Breast epithelium (tissue), 4 donors: Measurements from ENCODE around the gene CLEC19A. TPM values are rescaled to one million over a fixed set of nuclear protein-coding genes. Genes with fewer than 3 reads are reported as not detected.
"Not testable (repeated sequence)": the region's sequence is repeated elsewhere in the genome, so short reads cannot be mapped to it uniquely, and the experiment has no call there.

Experiments used
- DNase-seq, 2 donors: peaks; one replicate each; pipeline ENCODE4 v3.0.0-alpha.2; 2019; ENCODE audit warnings: low spot score in 2 of 2
- H3K27ac ChIP-seq, 2 donors: fragments of 200-600 bp; sonication (generic) in 1 of 2; one replicate each; pipeline ENCODE4 v1.5.1; 2016 to 2019; ENCODE audit warnings: mild to moderate bottlenecking in 1 of 2
- H3K27me3 ChIP-seq, 2 donors: fragments of 200-600 bp; sonication (generic) in 1 of 2; one replicate each; pipeline versions ENCODE4 v1.5.1 to v1.6.0; 2017 to 2019; ENCODE audit warnings: control low read depth in 1 of 2, mild to moderate bottlenecking in 1 of 2
- H3K36me3 ChIP-seq: fragments of 200-600 bp; one replicate; pipeline ENCODE4 v1.5.1; 2019
- H3K4me1 ChIP-seq, 2 donors: fragments of 200-600 bp; sonication (generic); one replicate each; pipeline ENCODE4 v1.5.1; 2016 to 2019; ENCODE audit warnings: control low read depth in 1 of 2
- H3K4me3 ChIP-seq, 3 donors: fragments of 200-600 bp; sonication (generic); 1 replicate in 2 of 3; 2 replicates in 1 of 3; pipeline ENCODE4 v1.5.1; 2016 to 2019; ENCODE audit warnings: mild to moderate bottlenecking in 3 of 3, moderate library complexity in 2 of 3
- H3K9me3 ChIP-seq, 2 donors: fragments of 200-600 bp; sonication (generic) in 1 of 2; one replicate each; pipeline ENCODE4 v1.5.1; 2016 to 2019; ENCODE audit warnings: control low read depth in 1 of 2
- CTCF ChIP-seq, 3 donors: fragments of 450-650 bp; IDR thresholded peaks; one replicate each; pipeline ENCODE4 v1.5.1; 2016 to 2017; ENCODE audit warnings: antibody characterized with exemption in 3 of 3, mild to moderate bottlenecking in 3 of 3, moderate library complexity in 3 of 3
- POLR2A ChIP-seq: fragments of 450-650 bp; IDR thresholded peaks from one replicate; pipeline ENCODE4 v1.6.1; 2016; ENCODE audit warnings: antibody characterized with exemption, mild to moderate bottlenecking, moderate library complexity
- POLR2AphosphoS5 ChIP-seq, 3 donors: sonication (generic); formaldehyde crosslinking; IDR thresholded peaks; one replicate each; pipeline ENCODE4 v1.6.1; 2017; ENCODE audit warnings: antibody characterized with exemption in 3 of 3
- intact Hi-C: fragments of 100-400 bp; cut with DNase I; formaldehyde crosslinking; loops from one replicate; pipeline ENCODE4 v1.15.1; 2023; ENCODE audit warnings: low total_unique reads
- total RNA-seq, 3 donors: library from RNA; depleted of rRNA; stranded (reverse); fragments of >200 nt; gene quantifications; one replicate each; pipeline ENCODE4 v1.1.0, GENCODE V29; 2016

Gene CLEC19A
- total RNA-seq, 3 donors from 2014 or later, result 0.29 TPM; not detected in 2

- no peak for TF ChIP-seq POLR2A
- TF ChIP-seq CTCF (IDR thresholded peaks at IDR 0.05), result no peak
- TF ChIP-seq POLR2AphosphoS5 (IDR thresholded peaks at IDR 0.05), result no peak
These were observed 30.4 kb downstream of the CLEC19A start for GRCh38 chr16:19315889-19316433.

GRCh38 chr16:19316846-19317245 lies 31.3 kb downstream of the CLEC19A start:
- DNase-seq, result no peak
- H3K4me3 ChIP-seq, result no peak overlapping the region
- intact Hi-C loops, result no loop called here
- H3K4me1 ChIP-seq, result no peaks in the 10 kb centered on the region
- no peak overlapping the region for H3K27ac ChIP-seq
- H3K27me3 ChIP-seq, result no peaks in the 10 kb centered on the region
- TF ChIP-seq POLR2AphosphoS5 (IDR thresholded peaks at IDR 0.05) (no peak), POLR2A (no peak), CTCF (IDR thresholded peaks at IDR 0.05) (no peak)
- H3K9me3 ChIP-seq, result no peaks in the 10 kb centered on the region
- no peaks in the 10 kb centered on the region for H3K36me3 ChIP-seq

More at GRCh38 chr16:19315889-19316433, 30.4 kb downstream of the CLEC19A start:
- Histone ChIP-seq H3K4me1 (no peaks in the 10 kb centered on the region), H3K36me3 (no peaks in the 10 kb centered on the region), H3K9me3 (no peaks in the 10 kb centered on the region), H3K27me3 (no peaks in the 10 kb centered on the region), H3K27ac (no peak overlapping the region), H3K4me3 (no peak overlapping the region)
- no peak for DNase-seq
- intact Hi-C loops, result no loop called here

- DNase-seq, intact Hi-C loops: not testable (repeated sequence)
These were observed 35.7 kb downstream of the CLEC19A start for GRCh38 chr16:19321186-19321585.

GRCh38 chr16:19323596-19323995 lies 38.1 kb downstream of the CLEC19A start:
- Histone ChIP-seq H3K4me1 (no peaks in the 10 kb centered on the region), H3K27ac (no peak overlapping the region), H3K9me3 (no peaks in the 10 kb centered on the region), H3K36me3 (no peaks in the 10 kb centered on the region), H3K4me3 (no peak overlapping the region), H3K27me3 (no peaks in the 10 kb centered on the region)
- TF ChIP-seq POLR2A (no peak), CTCF (IDR thresholded peaks at IDR 0.05) (no peak), POLR2AphosphoS5 (IDR thresholded peaks at IDR 0.05) (no peak)
- no peak for DNase-seq
- intact Hi-C loops, result no loop called here

More at GRCh38 chr16:19321186-19321585, 35.7 kb downstream of the CLEC19A start:
- H3K9me3 ChIP-seq, H3K27me3 ChIP-seq, H3K27ac ChIP-seq, H3K4me1 ChIP-seq, H3K36me3 ChIP-seq, H3K4me3 ChIP-seq: not testable (repeated sequence)

GRCh38 chr16:19328364-19328763 lies 42.8 kb downstream of the CLEC19A start:
- no peaks in the 10 kb centered on the region for H3K4me1 ChIP-seq
- intact Hi-C loops, result no loop called here
- H3K36me3 ChIP-seq, result no peaks in the 10 kb centered on the region
- no peak for TF ChIP-seq POLR2A
- no peak for TF ChIP-seq POLR2AphosphoS5 (IDR thresholded peaks at IDR 0.05)
- no peak for TF ChIP-seq CTCF (IDR thresholded peaks at IDR 0.05)
- no peak for DNase-seq
- H3K27ac ChIP-seq, result no peak overlapping the region
- no peaks in the 10 kb centered on the region for H3K9me3 ChIP-seq
- no peak overlapping the region for H3K4me3 ChIP-seq
- no peaks in the 10 kb centered on the region for H3K27me3 ChIP-seq

GRCh38 chr16:19329932-19330331 lies 44.4 kb downstream of the CLEC19A start:
- TF ChIP-seq POLR2AphosphoS5 (IDR thresholded peaks at IDR 0.05), result no peak
- TF ChIP-seq POLR2A, result no peak
- TF ChIP-seq CTCF (IDR thresholded peaks at IDR 0.05), result no peak
- Histone ChIP-seq H3K4me3 (no peak overlapping the region), H3K4me1 (no peaks in the 10 kb centered on the region), H3K27ac (no peak overlapping the region), H3K27me3 (no peaks in the 10 kb centered on the region), H3K9me3 (no peaks in the 10 kb centered on the region), H3K36me3 (no peaks in the 10 kb centered on the region)
- intact Hi-C loops, result no loop called here
- DNase-seq, result no peak
